ENCODE data around the gene UBE2Q2.
A peak's percentile ranks its signal among the peaks of the same experiment; 100 is the strongest.

Gene UBE2Q2

GRCh38 chr15:75811626-75812025, 31.6 kb upstream of the UBE2Q2 start:
- Histone ChIP-seq H3K9me3 (replicated peaks; ENCODE audit: low read length) (no peaks in the 10 kb centered on the region), H3K4me1 (ENCODE audit: control insufficient read depth, insufficient read depth, low read length) (no peaks in the 10 kb centered on the region), H3K4me2 (ENCODE audit: low read length) (no peak overlapping the region), H3K9ac (ENCODE audit: low read depth, low read length) (no peak overlapping the region), H3K4me3 (ENCODE audit: low read length) (no peak overlapping the region), H3K27me3 (ENCODE audit: control insufficient read depth, insufficient read depth, low read length) (peaks cover 4% of the 10 kb centered on the region), H3K36me3 (ENCODE audit: insufficient read depth, low read length) (no peaks in the 10 kb centered on the region)

- no peaks in the 10 kb centered on the region for H3K9me3 ChIP-seq (replicated peaks; ENCODE audit: low read length)
- H3K4me1 ChIP-seq (ENCODE audit: control insufficient read depth, insufficient read depth, low read length) = no peaks in the 10 kb centered on the region
- H3K4me2 ChIP-seq (ENCODE audit: low read length) = no peak overlapping the region
- H3K36me3 ChIP-seq (ENCODE audit: insufficient read depth, low read length) = no peaks in the 10 kb centered on the region
- no peaks in the 10 kb centered on the region for H3K27me3 ChIP-seq (ENCODE audit: control insufficient read depth, insufficient read depth, low read length)
- H3K9ac ChIP-seq (ENCODE audit: low read depth, low read length) = no peak overlapping the region
- no peak overlapping the region for H3K4me3 ChIP-seq (ENCODE audit: low read length)
Measured at GRCh38 chr15:75814794-75815193, 28.5 kb upstream of the UBE2Q2 start.

GRCh38 chr15:75815811-75816719, 27.2 kb upstream of the UBE2Q2 start:
- H3K4me3 ChIP-seq (ENCODE audit: low read length) = no peak overlapping the region
- H3K36me3 ChIP-seq (ENCODE audit: insufficient read depth, low read length) = no peaks in the 10 kb centered on the region
- H3K9me3 ChIP-seq (replicated peaks; ENCODE audit: low read length) = no peaks in the 10 kb centered on the region
- no peak overlapping the region for H3K9ac ChIP-seq (ENCODE audit: low read depth, low read length)
- no peak overlapping the region for H3K4me2 ChIP-seq (ENCODE audit: low read length)
- no peaks in the 10 kb centered on the region for H3K27me3 ChIP-seq (ENCODE audit: control insufficient read depth, insufficient read depth, low read length)
- peaks cover 3% of the 10 kb centered on the region for H3K4me1 ChIP-seq (ENCODE audit: control insufficient read depth, insufficient read depth, low read length)

GRCh38 chr15:75817138-75817935, 25.9 kb upstream of the UBE2Q2 start:
- peak overlapping the region; percentile 55 for H3K4me3 ChIP-seq (ENCODE audit: low read length)
- peak overlapping the region; percentile 39 for H3K9ac ChIP-seq (ENCODE audit: low read depth, low read length)
- H3K9me3 ChIP-seq (replicated peaks; ENCODE audit: low read length) = no peaks in the 10 kb centered on the region

GRCh38 chr15:75820206-75820605, 23.0 kb upstream of the UBE2Q2 start:
- H3K4me2 ChIP-seq (ENCODE audit: low read length) = no peak overlapping the region
- no peak overlapping the region for H3K9ac ChIP-seq (ENCODE audit: low read depth, low read length)
- no peaks in the 10 kb centered on the region for H3K9me3 ChIP-seq (replicated peaks; ENCODE audit: low read length)
- H3K4me3 ChIP-seq (ENCODE audit: low read length) = no peak overlapping the region
- peaks cover 6% of the 10 kb centered on the region for H3K4me1 ChIP-seq (ENCODE audit: control insufficient read depth, insufficient read depth, low read length)
- H3K36me3 ChIP-seq (ENCODE audit: insufficient read depth, low read length) = no peaks in the 10 kb centered on the region
- no peaks in the 10 kb centered on the region for H3K27me3 ChIP-seq (ENCODE audit: control insufficient read depth, insufficient read depth, low read length)

More at GRCh38 chr15:75817138-75817935, 25.9 kb upstream of the UBE2Q2 start:
- Histone ChIP-seq H3K27me3 (ENCODE audit: control insufficient read depth, insufficient read depth, low read length) (no peaks in the 10 kb centered on the region), H3K4me2 (ENCODE audit: low read length) (peak overlapping the region; percentile 40), H3K36me3 (ENCODE audit: insufficient read depth, low read length) (no peaks in the 10 kb centered on the region), H3K4me1 (ENCODE audit: control insufficient read depth, insufficient read depth, low read length) (peaks cover 6% of the 10 kb centered on the region)

GRCh38 chr15:75821786-75822345, 21.4 kb upstream of the UBE2Q2 start:
- H3K9me3 ChIP-seq (replicated peaks; ENCODE audit: low read length) = no peaks in the 10 kb centered on the region
- H3K36me3 ChIP-seq (ENCODE audit: insufficient read depth, low read length) = no peaks in the 10 kb centered on the region
- H3K9ac ChIP-seq (ENCODE audit: low read depth, low read length) = no peak overlapping the region
- H3K27me3 ChIP-seq (ENCODE audit: control insufficient read depth, insufficient read depth, low read length) = no peaks in the 10 kb centered on the region
- H3K4me3 ChIP-seq (ENCODE audit: low read length) = no peak overlapping the region
- peaks cover 6% of the 10 kb centered on the region for H3K4me1 ChIP-seq (ENCODE audit: control insufficient read depth, insufficient read depth, low read length)
- H3K4me2 ChIP-seq (ENCODE audit: low read length) = no peak overlapping the region

- no peaks in the 10 kb centered on the region for H3K27me3 ChIP-seq (ENCODE audit: control insufficient read depth, insufficient read depth, low read length)
- H3K36me3 ChIP-seq (ENCODE audit: insufficient read depth, low read length) = no peaks in the 10 kb centered on the region
- H3K4me2 ChIP-seq (ENCODE audit: low read length) = no peak overlapping the region
- peaks cover 10% of the 10 kb centered on the region for H3K4me1 ChIP-seq (ENCODE audit: control insufficient read depth, insufficient read depth, low read length)
- H3K9me3 ChIP-seq (replicated peaks; ENCODE audit: low read length) = no peaks in the 10 kb centered on the region
- H3K9ac ChIP-seq (ENCODE audit: low read depth, low read length) = no peak overlapping the region
- H3K4me3 ChIP-seq (ENCODE audit: low read length) = no peak overlapping the region
Measured at GRCh38 chr15:75822685-75823278, 20.5 kb upstream of the UBE2Q2 start.

- Histone ChIP-seq H3K9me3 (replicated peaks; ENCODE audit: low read length) (no peaks in the 10 kb centered on the region), H3K27me3 (ENCODE audit: control insufficient read depth, insufficient read depth, low read length) (no peaks in the 10 kb centered on the region), H3K4me1 (ENCODE audit: control insufficient read depth, insufficient read depth, low read length) (peaks cover 11% of the 10 kb centered on the region), H3K36me3 (ENCODE audit: insufficient read depth, low read length) (no peaks in the 10 kb centered on the region), H3K9ac (ENCODE audit: low read depth, low read length) (no peak overlapping the region), H3K4me2 (ENCODE audit: low read length) (no peak overlapping the region), H3K4me3 (ENCODE audit: low read length) (no peak overlapping the region)
Measured at GRCh38 chr15:75823860-75824613, 19.2 kb upstream of the UBE2Q2 start.

- Histone ChIP-seq H3K27me3 (ENCODE audit: control insufficient read depth, insufficient read depth, low read length) (no peaks in the 10 kb centered on the region), H3K4me1 (ENCODE audit: control insufficient read depth, insufficient read depth, low read length) (peaks cover 5% of the 10 kb centered on the region), H3K36me3 (ENCODE audit: insufficient read depth, low read length) (no peaks in the 10 kb centered on the region), H3K9me3 (replicated peaks; ENCODE audit: low read length) (no peaks in the 10 kb centered on the region), H3K4me2 (ENCODE audit: low read length) (no peak overlapping the region), H3K4me3 (ENCODE audit: low read length) (no peak overlapping the region), H3K9ac (ENCODE audit: low read depth, low read length) (no peak overlapping the region)
Measured at GRCh38 chr15:75827691-75828090, 15.6 kb upstream of the UBE2Q2 start.

GRCh38 chr15:75828429-75828828, 14.8 kb upstream of the UBE2Q2 start:
- Histone ChIP-seq H3K9ac (ENCODE audit: low read depth, low read length) (no peak overlapping the region), H3K4me3 (ENCODE audit: low read length) (no peak overlapping the region), H3K27me3 (ENCODE audit: control insufficient read depth, insufficient read depth, low read length) (no peaks in the 10 kb centered on the region), H3K4me2 (ENCODE audit: low read length) (no peak overlapping the region), H3K9me3 (replicated peaks; ENCODE audit: low read length) (no peaks in the 10 kb centered on the region), H3K36me3 (ENCODE audit: insufficient read depth, low read length) (no peaks in the 10 kb centered on the region), H3K4me1 (ENCODE audit: control insufficient read depth, insufficient read depth, low read length) (peaks cover 5% of the 10 kb centered on the region)

Data from skeletal muscle satellite cell (primary cell).